HFFc6 (cell line): Measurements from ENCODE around the gene MFSD12. TPM values are rescaled to one million over a fixed set of nuclear protein-coding genes. Genes with fewer than 3 reads are reported as not detected.

ENCODE experiments used
- DNase-seq: peaks from one replicate; pipeline ENCODE4 v3.0.0-alpha.2; 2018
- H3K27ac Mint-ChIP-seq: 2 replicates; pipeline ENCODE4 v1.8.0; 2020; ENCODE audit warnings: mild to moderate bottlenecking, mixed read lengths
- H3K27me3 Mint-ChIP-seq: 2 replicates; pipeline ENCODE4 v1.8.0; 2021; ENCODE audit warnings: mild to moderate bottlenecking, moderate library complexity, mixed read lengths; ENCODE audit not compliant: insufficient read depth
- H3K36me3 Mint-ChIP-seq: 2 replicates; pipeline ENCODE4 v1.8.0; 2021; ENCODE audit warnings: low read depth, mixed read lengths
- H3K4me1 Mint-ChIP-seq: 2 replicates; pipeline ENCODE4 v1.8.0; 2020; ENCODE audit warnings: low read depth, mixed read lengths
- H3K4me3 Mint-ChIP-seq: 2 replicates; pipeline ENCODE4 v1.8.0; 2020; ENCODE audit warnings: mild to moderate bottlenecking, moderate library complexity, mixed read lengths
- H3K9me3 Mint-ChIP-seq: 2 replicates; pipeline ENCODE4 v1.8.0; 2020; ENCODE audit warnings: mild to moderate bottlenecking, mixed read lengths
- CTCF ChIP-seq: fragments of 200-600 bp; sonication (generic); IDR thresholded peaks from 2 replicates; pipeline ENCODE4 v1.5.0; 2021; ENCODE audit warnings: antibody characterized with exemption, mild to moderate bottlenecking
- total RNA-seq, 6 experiments: library from RNA; stranded (reverse); fragmentation: NEBNext Ultra II Directional; extraction: Animal tissue kit (Norgen Biotek cat#: 25700); gene quantifications; 2 replicates in 1 of 6; 3 replicates in 5 of 6; pipeline ENCODE4 v1.2.3, GENCODE V29; 2021

Gene MFSD12
- total RNA-seq, 6 experiments from 2014 or later: 75.1 to 101 (median 79.6) TPM

- H3K9me3 Mint-ChIP-seq: no peaks in the 10 kb centered on the region
- H3K27ac Mint-ChIP-seq: no peak overlapping the region; the same call in 1 of the 2 replicates
- peaks cover 6% of the 10 kb centered on the region for H3K27me3 Mint-ChIP-seq
Measured at GRCh38 chr19:3538258-3538929, 19.0 kb downstream of the MFSD12 start.

GRCh38 chr19:3537438-3538240, 19.7 kb downstream of the MFSD12 start:
- Mint-ChIP-seq H3K27ac (peak overlapping the region; percentile 28), H3K4me3 (no peak overlapping the region), H3K9me3 (no peaks in the 10 kb centered on the region), H3K36me3 (peaks cover 9% of the 10 kb centered on the region), H3K27me3 (peaks cover 6% of the 10 kb centered on the region), H3K4me1 (no peaks in the 10 kb centered on the region)
- no peak for DNase-seq
- no peak for TF ChIP-seq CTCF

More at GRCh38 chr19:3538258-3538929, 19.0 kb downstream of the MFSD12 start:
- Mint-ChIP-seq H3K4me1 (no peaks in the 10 kb centered on the region), H3K36me3 (peaks cover 9% of the 10 kb centered on the region), H3K4me3 (no peak overlapping the region)
- DNase-seq: no peak
- TF ChIP-seq CTCF: no peak

- Mint-ChIP-seq H3K27me3 (peaks cover 6% of the 10 kb centered on the region), H3K9me3 (no peaks in the 10 kb centered on the region), H3K4me3 (no peak overlapping the region), H3K36me3 (peaks cover 9% of the 10 kb centered on the region), H3K27ac (peak overlapping the region; percentile 28; the same call in 1 of the 2 replicates), H3K4me1 (no peaks in the 10 kb centered on the region)
- DNase-seq: no peak
- no peak for TF ChIP-seq CTCF
Measured at GRCh38 chr19:3537101-3537437, 20.3 kb downstream of the MFSD12 start.

- H3K27me3 Mint-ChIP-seq: peaks cover 6% of the 10 kb centered on the region
- no peak overlapping the region for H3K27ac Mint-ChIP-seq
- no peak for TF ChIP-seq CTCF
- H3K4me3 Mint-ChIP-seq: no peak overlapping the region
- no peaks in the 10 kb centered on the region for H3K9me3 Mint-ChIP-seq
- no peak for DNase-seq
- H3K4me1 Mint-ChIP-seq: no peaks in the 10 kb centered on the region
- H3K36me3 Mint-ChIP-seq: peaks cover 9% of the 10 kb centered on the region
Measured at GRCh38 chr19:3536429-3537100, 20.8 kb downstream of the MFSD12 start.

GRCh38 chr19:3535981-3536380, 21.4 kb downstream of the MFSD12 start:
- H3K4me3 Mint-ChIP-seq: no peak overlapping the region
- no peaks in the 10 kb centered on the region for H3K9me3 Mint-ChIP-seq
- DNase-seq: no peak
- no peaks in the 10 kb centered on the region for H3K4me1 Mint-ChIP-seq
- peaks cover 9% of the 10 kb centered on the region for H3K36me3 Mint-ChIP-seq
- no peak for TF ChIP-seq CTCF
- H3K27me3 Mint-ChIP-seq: peaks cover 6% of the 10 kb centered on the region
- H3K27ac Mint-ChIP-seq: no peak overlapping the region
